Lower leg skin (tissue), 4 donors: ENCODE data around the gene RETREG3. TPM values are rescaled to one million over a fixed set of nuclear protein-coding genes. Genes with fewer than 3 reads are reported as not detected.
"Not testable (repeated sequence)": the region's sequence is repeated elsewhere in the genome, so short reads cannot be mapped to it uniquely, and the experiment has no call there.

Experiments used
- DNase-seq, 2 donors: peaks; one replicate each; pipeline ENCODE4 v3.0.0-alpha.2; 2019; ENCODE audit warnings: low spot score in 2 of 2
- H3K4me3 ChIP-seq: fragments of 200-600 bp; sonication (generic); 2 replicates; pipeline ENCODE4 v1.5.1; 2017; ENCODE audit warnings: mild to moderate bottlenecking, low read depth; ENCODE audit not compliant: poor library complexity, severe bottlenecking
- POLR2A ChIP-seq, 2 donors: fragments of 450-650 bp; IDR thresholded peaks; one replicate each; pipeline ENCODE4 v1.6.1; 2016 to 2017; ENCODE audit warnings: antibody characterized with exemption in 2 of 2, mild to moderate bottlenecking in 1 of 2, moderate library complexity in 1 of 2
- WGBS, 2 donors: methylation state at CpG; one replicate each; pipeline ENCODE4 v1.1.5; 2018; 5-methylcytosine and 5-hydroxymethylcytosine counted together
- intact Hi-C: fragments of 100-400 bp; cut with DNase I; formaldehyde crosslinking; loops from one replicate; pipeline ENCODE4 v1.15.0; 2023; ENCODE audit warnings: low total_unique reads
- total RNA-seq, 4 donors: library from RNA; depleted of rRNA; stranded (reverse); fragments of >200 nt; gene quantifications; one replicate each; pipeline ENCODE4 v1.1.0, GENCODE V29; 2016
- TF ChIP-seq, protein P1 (sequence below), 3 donors: fragments of 450-650 bp; IDR thresholded peaks; one replicate each; pipeline ENCODE4 v1.5.1; 2016; ENCODE audit warnings: antibody characterized with exemption in 3 of 3, mild to moderate bottlenecking in 3 of 3, moderate library complexity in 2 of 3

The RETREG3 gene
- total RNA-seq, 4 donors from 2014 or later: 69.4 to 106 (median 84.3) TPM

DNA sequence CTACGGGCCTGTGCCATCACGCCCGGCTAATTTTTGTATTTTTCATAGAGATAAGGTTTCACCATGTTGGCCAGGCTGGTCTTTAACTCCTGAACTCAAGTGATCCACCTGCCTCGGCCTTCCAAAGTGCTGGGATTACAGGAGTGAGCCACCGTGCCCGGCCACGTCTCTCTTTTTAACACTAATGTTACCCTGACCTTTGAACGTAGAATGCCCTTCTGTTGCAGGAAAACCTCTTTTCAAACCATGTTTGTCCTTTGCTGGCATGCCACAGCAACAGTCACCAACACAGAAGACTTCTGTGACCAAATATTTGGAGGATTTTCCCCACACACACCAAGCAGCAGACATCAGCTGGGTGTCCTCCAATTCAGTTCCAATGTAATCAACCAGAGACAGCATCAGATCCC is 64.3 kb downstream of the RETREG3 start:
- TF ChIP-seq, protein P1, sequence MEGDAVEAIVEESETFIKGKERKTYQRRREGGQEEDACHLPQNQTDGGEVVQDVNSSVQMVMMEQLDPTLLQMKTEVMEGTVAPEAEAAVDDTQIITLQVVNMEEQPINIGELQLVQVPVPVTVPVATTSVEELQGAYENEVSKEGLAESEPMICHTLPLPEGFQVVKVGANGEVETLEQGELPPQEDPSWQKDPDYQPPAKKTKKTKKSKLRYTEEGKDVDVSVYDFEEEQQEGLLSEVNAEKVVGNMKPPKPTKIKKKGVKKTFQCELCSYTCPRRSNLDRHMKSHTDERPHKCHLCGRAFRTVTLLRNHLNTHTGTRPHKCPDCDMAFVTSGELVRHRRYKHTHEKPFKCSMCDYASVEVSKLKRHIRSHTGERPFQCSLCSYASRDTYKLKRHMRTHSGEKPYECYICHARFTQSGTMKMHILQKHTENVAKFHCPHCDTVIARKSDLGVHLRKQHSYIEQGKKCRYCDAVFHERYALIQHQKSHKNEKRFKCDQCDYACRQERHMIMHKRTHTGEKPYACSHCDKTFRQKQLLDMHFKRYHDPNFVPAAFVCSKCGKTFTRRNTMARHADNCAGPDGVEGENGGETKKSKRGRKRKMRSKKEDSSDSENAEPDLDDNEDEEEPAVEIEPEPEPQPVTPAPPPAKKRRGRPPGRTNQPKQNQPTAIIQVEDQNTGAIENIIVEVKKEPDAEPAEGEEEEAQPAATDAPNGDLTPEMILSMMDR (IDR thresholded peaks at IDR 0.05): no peak
- no peak for TF ChIP-seq POLR2A (IDR thresholded peaks at IDR 0.05)
- 81 to 82% methylated on average over 8 of the region's 8 CpGs for WGBS, 2 donors
- intact Hi-C loops: no loop called here
- DNase-seq: no peak
- no peak overlapping the region for H3K4me3 ChIP-seq

DNA sequence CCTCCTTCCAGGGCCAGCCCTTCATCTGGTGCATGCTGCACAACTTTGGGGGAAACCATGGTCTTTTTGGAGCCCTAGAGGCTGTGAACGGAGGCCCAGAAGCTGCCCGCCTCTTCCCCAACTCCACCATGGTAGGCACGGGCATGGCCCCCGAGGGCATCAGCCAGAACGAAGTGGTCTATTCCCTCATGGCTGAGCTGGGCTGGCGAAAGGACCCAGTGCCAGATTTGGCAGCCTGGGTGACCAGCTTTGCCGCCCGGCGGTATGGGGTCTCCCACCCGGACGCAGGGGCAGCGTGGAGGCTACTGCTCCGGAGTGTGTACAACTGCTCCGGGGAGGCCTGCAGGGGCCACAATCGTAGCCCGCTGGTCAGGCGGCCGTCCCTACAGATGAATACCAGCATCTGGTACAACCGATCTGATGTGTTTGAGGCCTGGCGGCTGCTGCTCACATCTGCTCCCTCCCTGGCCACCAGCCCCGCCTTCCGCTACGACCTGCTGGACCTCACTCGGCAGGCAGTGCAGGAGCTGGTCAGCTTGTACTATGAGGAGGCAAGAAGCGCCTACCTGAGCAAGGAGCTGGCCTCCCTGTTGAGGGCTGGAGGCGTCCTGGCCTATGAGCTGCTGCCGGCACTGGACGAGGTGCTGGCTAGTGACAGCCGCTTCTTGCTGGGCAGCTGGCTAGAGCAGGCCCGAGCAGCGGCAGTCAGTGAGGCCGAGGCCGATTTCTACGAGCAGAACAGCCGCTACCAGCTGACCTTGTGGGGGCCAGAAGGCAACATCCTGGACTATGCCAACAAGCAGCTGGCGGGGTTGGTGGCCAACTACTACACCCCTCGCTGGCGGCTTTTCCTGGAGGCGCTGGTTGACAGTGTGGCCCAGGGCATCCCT is 65.7 kb downstream of the RETREG3 start:
- TF ChIP-seq, protein P1 (IDR thresholded peaks at IDR 0.05): no peak
- TF ChIP-seq POLR2A (IDR thresholded peaks at IDR 0.05): no peak
- intact Hi-C loops: no loop called here

DNA sequence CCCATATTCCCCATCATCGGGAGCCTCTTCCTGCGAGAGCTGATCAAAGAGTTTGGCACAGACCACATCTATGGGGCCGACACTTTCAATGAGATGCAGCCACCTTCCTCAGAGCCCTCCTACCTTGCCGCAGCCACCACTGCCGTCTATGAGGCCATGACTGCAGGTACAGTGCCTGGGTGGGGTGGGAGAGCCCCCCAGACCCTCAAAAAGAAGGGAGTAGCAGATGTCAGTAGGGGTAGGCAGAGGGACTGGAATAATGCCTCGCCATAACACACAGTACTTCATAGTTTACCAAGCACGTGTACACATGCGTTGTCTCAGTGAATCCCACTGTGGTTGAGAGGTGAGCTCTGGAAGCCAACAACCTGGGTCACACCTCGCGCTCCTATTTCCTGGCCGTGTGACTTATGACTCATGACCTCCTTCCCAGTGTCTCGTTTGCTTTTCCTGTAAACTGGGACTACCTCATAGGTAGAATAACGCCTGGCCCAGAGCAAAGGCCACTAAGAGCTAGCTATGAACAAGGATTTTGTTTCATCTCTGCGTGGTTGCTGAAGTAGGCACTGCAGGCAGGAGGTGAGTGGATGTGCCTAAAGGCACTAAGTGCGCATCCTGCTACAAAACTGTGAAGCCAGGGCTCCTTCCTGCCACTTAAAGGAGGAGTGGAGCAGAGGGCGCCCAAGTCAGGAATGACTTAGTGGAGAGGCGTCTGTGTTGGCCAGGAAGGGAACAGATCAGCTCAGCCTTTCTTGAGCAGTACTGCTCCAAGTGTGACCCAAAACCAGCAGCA is 67.9 kb downstream of the RETREG3 start:
- no peak for TF ChIP-seq POLR2A (IDR thresholded peaks at IDR 0.05)
- TF ChIP-seq, protein P1 (IDR thresholded peaks at IDR 0.05): no peak
- WGBS, 2 donors: 66 to 71% methylated on average over 17 of the region's 17 CpGs
- intact Hi-C loops: no loop called here
- no peak overlapping the region for H3K4me3 ChIP-seq
- DNase-seq: no peak

More for the DNA sequence above, 65.7 kb downstream of the RETREG3 start:
- WGBS, 2 donors: 94 to 96% methylated on average over 30 to 38 of the region's 39 CpGs
- H3K4me3 ChIP-seq: no peak overlapping the region
- DNase-seq: no peak

DNA sequence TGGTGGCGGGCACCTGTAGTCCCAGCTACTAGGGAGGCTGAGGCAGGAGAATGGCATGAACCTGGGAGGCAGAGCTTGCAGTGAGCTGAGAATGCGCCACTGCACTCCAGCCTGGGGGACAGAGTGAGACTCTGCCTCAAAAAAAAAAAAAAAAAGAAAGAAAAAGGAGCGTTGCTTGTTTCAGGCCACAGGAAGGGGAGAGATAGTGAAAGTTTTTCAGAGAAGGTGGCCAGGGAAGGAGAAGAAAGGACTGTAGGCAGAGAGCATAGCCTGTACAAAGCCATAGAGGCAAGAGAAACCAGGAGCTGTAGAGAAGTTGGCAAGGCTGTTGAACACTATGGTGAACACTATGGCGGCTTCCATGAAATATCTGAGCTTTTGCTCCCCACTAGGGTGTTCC is 68.6 kb downstream of the RETREG3 start:
- intact Hi-C loops, H3K4me3 ChIP-seq, DNase-seq: not testable (repeated sequence)
- WGBS, 2 donors: 90 to 97% methylated on average over 4 of the region's 4 CpGs

DNA sequence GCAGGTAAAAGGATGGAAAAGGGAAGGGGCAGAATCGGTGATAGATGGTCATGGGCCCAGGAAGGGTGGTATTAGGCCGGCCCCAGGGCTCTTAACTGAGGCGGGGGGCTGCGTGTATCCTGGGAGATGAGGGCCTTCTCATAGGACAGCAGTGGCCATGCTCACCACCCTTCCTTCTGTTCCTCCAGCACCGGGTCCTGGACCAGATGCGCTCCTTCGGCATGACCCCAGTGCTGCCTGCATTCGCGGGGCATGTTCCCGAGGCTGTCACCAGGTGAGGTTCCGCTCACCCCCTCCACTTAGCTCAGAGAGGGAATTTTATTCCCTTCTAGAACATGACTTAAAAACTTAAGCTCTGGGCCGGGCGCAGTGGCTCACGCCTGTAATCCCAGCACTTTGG is 70.7 kb downstream of the RETREG3 start:
- no peak for TF ChIP-seq POLR2A (IDR thresholded peaks at IDR 0.05)
- TF ChIP-seq, protein P1 (IDR thresholded peaks at IDR 0.05): no peak
- no peak overlapping the region for H3K4me3 ChIP-seq
- WGBS, 2 donors: 92 to 93% methylated on average over 14 of the region's 14 CpGs
- DNase-seq: no peak
- intact Hi-C loops: no loop called here

DNA sequence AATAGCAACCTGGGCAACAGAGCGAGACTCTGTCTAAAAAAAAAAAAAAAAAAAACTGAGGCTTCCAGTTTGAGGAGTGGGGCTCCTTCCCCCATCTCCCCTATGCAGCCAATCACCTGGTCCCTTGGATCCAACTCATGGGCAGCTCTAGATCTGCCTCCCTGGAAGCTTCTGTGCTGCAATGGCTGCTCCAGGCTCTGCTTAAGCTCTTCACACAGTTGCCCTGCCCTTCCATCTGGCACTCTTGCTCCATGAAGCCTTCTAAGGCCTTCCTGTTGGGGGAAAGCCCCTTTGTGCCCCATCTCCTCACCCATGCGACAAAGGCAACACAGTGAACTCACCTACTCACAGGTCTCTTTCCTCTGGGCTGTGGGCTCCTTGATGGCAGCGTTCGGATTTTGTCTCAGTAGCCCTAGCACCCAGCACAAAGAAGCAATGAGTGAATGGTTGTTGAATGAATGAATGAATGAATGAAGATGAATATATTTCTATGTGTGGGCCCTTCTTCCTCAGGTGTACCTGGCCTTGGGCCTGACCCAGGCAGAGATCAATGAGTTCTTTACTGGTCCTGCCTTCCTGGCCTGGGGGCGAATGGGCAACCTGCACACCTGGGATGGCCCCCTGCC is 71.2 kb downstream of the RETREG3 start:
- 97% methylated on average over 5 of the region's 5 CpGs for WGBS, 2 donors
- DNase-seq: no peak
- intact Hi-C loops: no loop called here
- H3K4me3 ChIP-seq: no peak overlapping the region
- TF ChIP-seq, protein P1 (IDR thresholded peaks at IDR 0.05): no peak
- no peak for TF ChIP-seq POLR2A (IDR thresholded peaks at IDR 0.05)
